Heart left ventricle (tissue), 16 donors: ENCODE results near the gene CEACAM4. TPM values are rescaled to one million over a fixed set of nuclear protein-coding genes. Genes with fewer than 3 reads are reported as not detected.

ENCODE experiments used
- ATAC-seq, 4 donors: fragments of 200-7000 bp; cut with Tn5 transposase; one replicate each; pipeline ENCODE4 v1.9.1; 2020 to 2022; ENCODE audit warnings: moderate library complexity in 4 of 4, mild to moderate bottlenecking in 3 of 4, moderate number of reproducible peaks in 1 of 4
- DNase-seq, 5 donors: peaks; one replicate each; pipeline ENCODE4 v3.0.0-alpha.2; 2020
- H3K27ac ChIP-seq, 12 donors: fragments of 200-600 bp; sonication (generic) in 4 of 12; one replicate each; pipeline versions ENCODE4 v1.5.0 to v1.8.0; 2016 to 2022; ENCODE audit warnings: mild to moderate bottlenecking in 2 of 12
- H3K27me3 ChIP-seq, 9 donors: fragments of 200-600 bp; sonication (generic) in 2 of 9; one replicate each; pipeline versions ENCODE4 v1.5.1 to v1.8.0; 2016 to 2022; ENCODE audit warnings: mild to moderate bottlenecking in 3 of 9
- H3K36me3 ChIP-seq, 9 donors: fragments of 200-600 bp; sonication (generic) in 2 of 9; one replicate each; pipeline versions ENCODE4 v1.5.0 to v1.8.0; 2018 to 2022; ENCODE audit warnings: mild to moderate bottlenecking in 2 of 9
- H3K4me1 ChIP-seq, 12 donors: fragments of 200-600 bp; sonication (generic) in 4 of 12; one replicate each; pipeline versions ENCODE4 v1.5.0 to v1.8.0; 2016 to 2022; ENCODE audit warnings: mild to moderate bottlenecking in 3 of 12
- H3K4me3 ChIP-seq, 12 donors: fragments of 200-600 bp; sonication (generic) in 4 of 12; one replicate each; pipeline versions ENCODE4 v1.5.0 to v1.8.0; 2017 to 2022; ENCODE audit warnings: mild to moderate bottlenecking in 9 of 12, moderate library complexity in 4 of 12
- H3K9me3 ChIP-seq, 12 donors: fragments of 200-600 bp; sonication (generic) in 4 of 12; one replicate each; pipeline versions ENCODE4 v1.5.0 to v1.8.0; 2016 to 2022; ENCODE audit warnings: mild to moderate bottlenecking in 1 of 12
- POLR2A ChIP-seq, 2 donors: fragments of 450-650 bp; IDR thresholded peaks; one replicate each; pipeline ENCODE4 v1.6.1; 2017; ENCODE audit warnings: antibody characterized with exemption in 2 of 2, mild to moderate bottlenecking in 2 of 2, moderate library complexity in 2 of 2
- WGBS, 4 donors: extraction: QIAGEN DNeasy Blood & Tissue Kit in 2 of 4; methylation state at CpG; one replicate each; pipeline versions ENCODE4 v1.1.5 to v1.1.7; 2013 to 2018; 5-methylcytosine and 5-hydroxymethylcytosine counted together
- intact Hi-C, 10 donors: fragments of 100-400 bp; cut with DNase I; formaldehyde crosslinking; loops; one replicate each; pipeline versions ENCODE4 v1.11.1 to v1.14.2; 2022
- polyA plus RNA-seq, 2 donors: library from polyadenylated mRNA; stranded (reverse); fragments of 200-250 nt; gene quantifications; one replicate each; pipeline ENCODE4 v1.2.3, GENCODE V29; 2013
- total RNA-seq, 9 donors: library from RNA; depleted of rRNA in 2 of 9; stranded (reverse); fragments of >200 nt in 2 of 9; fragmentation: NEBNext Ultra II Directional in 3 of 9; extraction: Animal tissue kit (Norgen Biotek cat#: 25700) in 3 of 9; gene quantifications; one replicate each; pipeline versions ENCODE4 v1.1.0 to v1.2.4, GENCODE V29; 2016 to 2023
- TF ChIP-seq, protein P1 (sequence below), 12 donors: fragments of 200-600 bp; sonication (generic) in 4 of 12; IDR thresholded peaks; one replicate each; pipeline versions ENCODE4 v1.5.0 to v1.8.0; 2018 to 2022; ENCODE audit warnings: antibody characterized with exemption in 12 of 12, mild to moderate bottlenecking in 5 of 12
- donor health status: ischemic (EF 13 %, LVEDD 7.1; RV severe dilation, severe dysfunction).
- donor health status: healthy with polysubstance abuse.
- donor health status: DM: no; HTN: yes; CAD: no.
- donor health status: DM: no; HTN: no; CAD: no.
- donor health status: ischemic (EF 25% LVEDD 6.9; RV normal size, moderate dysfunction).
- donor health status: ischemic (EF 25% LVEDD 5.7; RV mildly dilated, moderate dysfunction).
- donor health status: healthy.
- donor health status: DM: yes; HTN: yes; CAD: no.
- donor health status: ischemic (EF 35%, LVEDD 5.7; RV mildly dilated, moderate dysfunction).
- donor health status: nonischemic (EF 11% LVEDD 7.7; RV severe dilation, severe dysfunction).
- donor health status: DM: yes; HTN: yes; CAD: no.
- donor health status: PGD.
- donor health status: ischemic (EF 29% LVEDD 5.4; RV normal size, mild dysfunction).
- donor health status: nonischemic (EF 23%, LVEDD 6.1; RV moderate dilation, normal function).

The CEACAM4 gene
- total and polyA plus RNA-seq, 11 donors, result 0.29 to 1.5 (median 0.46) TPM; not detected in 2

DNA sequence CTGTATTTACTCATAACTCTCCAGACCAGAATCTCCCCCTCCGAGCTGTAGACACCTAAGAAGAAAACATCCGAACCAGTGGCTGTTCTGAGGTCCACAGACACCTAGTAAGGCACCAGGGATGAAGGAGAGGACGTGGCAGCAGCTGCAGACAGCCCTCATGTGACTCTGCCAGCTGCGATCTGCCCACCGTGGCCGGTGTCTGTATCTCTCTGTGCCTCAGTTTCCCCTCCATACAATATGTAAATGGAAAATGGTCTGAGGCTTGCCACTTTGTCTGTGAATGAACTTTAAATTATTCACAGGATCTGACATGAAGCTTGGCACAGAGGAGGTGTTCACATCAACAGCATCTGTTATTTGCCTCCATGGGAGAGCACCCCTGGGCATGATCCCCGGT, 2.4 kb downstream of the CEACAM4 start:
- no peak for ATAC-seq
- no peak for TF ChIP-seq POLR2A (IDR thresholded peaks at IDR 0.05)
- TF ChIP-seq, protein P1, sequence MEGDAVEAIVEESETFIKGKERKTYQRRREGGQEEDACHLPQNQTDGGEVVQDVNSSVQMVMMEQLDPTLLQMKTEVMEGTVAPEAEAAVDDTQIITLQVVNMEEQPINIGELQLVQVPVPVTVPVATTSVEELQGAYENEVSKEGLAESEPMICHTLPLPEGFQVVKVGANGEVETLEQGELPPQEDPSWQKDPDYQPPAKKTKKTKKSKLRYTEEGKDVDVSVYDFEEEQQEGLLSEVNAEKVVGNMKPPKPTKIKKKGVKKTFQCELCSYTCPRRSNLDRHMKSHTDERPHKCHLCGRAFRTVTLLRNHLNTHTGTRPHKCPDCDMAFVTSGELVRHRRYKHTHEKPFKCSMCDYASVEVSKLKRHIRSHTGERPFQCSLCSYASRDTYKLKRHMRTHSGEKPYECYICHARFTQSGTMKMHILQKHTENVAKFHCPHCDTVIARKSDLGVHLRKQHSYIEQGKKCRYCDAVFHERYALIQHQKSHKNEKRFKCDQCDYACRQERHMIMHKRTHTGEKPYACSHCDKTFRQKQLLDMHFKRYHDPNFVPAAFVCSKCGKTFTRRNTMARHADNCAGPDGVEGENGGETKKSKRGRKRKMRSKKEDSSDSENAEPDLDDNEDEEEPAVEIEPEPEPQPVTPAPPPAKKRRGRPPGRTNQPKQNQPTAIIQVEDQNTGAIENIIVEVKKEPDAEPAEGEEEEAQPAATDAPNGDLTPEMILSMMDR (IDR thresholded peaks at IDR 0.05), result no peak
- intact Hi-C loops, result no loop called here
- H3K4me3 ChIP-seq, result no peak overlapping the region
- DNase-seq, result no peak
- 72 to 79% (median 76%) methylated on average over 7 of the region's 7 CpGs for WGBS, 4 donors
- H3K27me3 ChIP-seq, result peaks cover 0 to 34% (median 0%) of the 10 kb centered on the region in 9 donors
- H3K36me3 ChIP-seq, result no peaks in the 10 kb centered on the region
- H3K4me1 ChIP-seq, result peaks cover 0 to 34% (median 0%) of the 10 kb centered on the region in 12 donors
- no peaks in the 10 kb centered on the region for H3K9me3 ChIP-seq
- no peak overlapping the region for H3K27ac ChIP-seq

DNA sequence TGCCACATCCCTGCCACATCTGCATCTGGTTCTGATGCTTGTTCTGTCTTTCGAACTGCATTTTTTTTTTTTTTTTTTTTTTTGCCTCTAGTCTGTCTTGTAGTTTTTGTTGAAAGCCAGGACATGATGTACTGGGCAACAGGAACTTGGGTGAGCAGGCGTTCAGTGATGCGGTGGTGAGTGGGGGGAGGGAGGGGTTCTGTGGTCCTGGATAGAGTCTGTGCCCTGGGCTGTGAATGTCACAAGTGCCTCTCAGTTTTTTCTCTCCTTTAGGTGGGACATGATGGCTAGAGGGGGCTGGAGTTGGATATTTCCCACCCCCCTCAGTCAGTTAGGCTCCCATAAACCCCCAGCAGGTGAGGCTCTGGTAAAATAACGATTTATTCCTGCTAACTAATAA, 3.5 kb downstream of the CEACAM4 start:
- 46 to 67% (median 57%) methylated on average over 4 of the region's 4 CpGs for WGBS, 4 donors
- Histone ChIP-seq H3K27ac (no peak overlapping the region), H3K27me3 (peaks cover 0 to 33% (median 0%) of the 10 kb centered on the region in 9 donors), H3K36me3 (no peaks in the 10 kb centered on the region), H3K9me3 (no peaks in the 10 kb centered on the region), H3K4me1 (peaks cover 0 to 41% (median 0%) of the 10 kb centered on the region in 12 donors), H3K4me3 (no peak overlapping the region)
- DNase-seq, result no peak
- TF ChIP-seq POLR2A (IDR thresholded peaks at IDR 0.05), result no peak
- TF ChIP-seq, protein P1 (IDR thresholded peaks at IDR 0.05), result no peak
- intact Hi-C loops, result no loop called here
- ATAC-seq, result no peak

- peak in 2 of 4 donors; percentile 36 to 54 for ATAC-seq
Measured at GRCh38 chr19:41621654-41622053, 5.2 kb downstream of the CEACAM4 start.

GRCh38 chr19:41621226-41621625, 5.6 kb downstream of the CEACAM4 start:
- ATAC-seq (no peak), DNase-seq (no peak)
- Histone ChIP-seq H3K9me3 (no peaks in the 10 kb centered on the region), H3K36me3 (no peaks in the 10 kb centered on the region), H3K4me3 (no peak overlapping the region), H3K4me1 (peaks cover 0 to 41% (median 0%) of the 10 kb centered on the region in 12 donors), H3K27me3 (peaks cover 0 to 20% (median 0%) of the 10 kb centered on the region in 9 donors), H3K27ac (no peak overlapping the region)
- TF ChIP-seq, protein P1 (IDR thresholded peaks at IDR 0.05), result no peak
- TF ChIP-seq POLR2A (IDR thresholded peaks at IDR 0.05), result no peak
- 50 to 61% (median 53%) methylated on average over 4 of the region's 4 CpGs for WGBS, 4 donors
- intact Hi-C loops, result no loop called here

More at GRCh38 chr19:41621654-41622053, 5.2 kb downstream of the CEACAM4 start:
- Histone ChIP-seq H3K27ac (no peak overlapping the region), H3K36me3 (no peaks in the 10 kb centered on the region), H3K27me3 (peaks cover 0 to 18% (median 0%) of the 10 kb centered on the region in 9 donors), H3K4me1 (peaks cover 0 to 41% (median 0%) of the 10 kb centered on the region in 12 donors), H3K4me3 (no peak overlapping the region), H3K9me3 (no peaks in the 10 kb centered on the region)
- intact Hi-C loops, result no loop called here
- TF ChIP-seq POLR2A (IDR thresholded peaks at IDR 0.05), result no peak
- TF ChIP-seq, protein P1 (IDR thresholded peaks at IDR 0.05), result no peak
- 52 to 62% (median 55%) methylated on average over 6 to 7 of the region's 7 CpGs for WGBS, 4 donors
- peak in 1 of 5 donors; percentile 15 for DNase-seq
